K562 (cell line): ENCODE measurements around the gene COL21A1. TPM values are rescaled to one million over a fixed set of nuclear protein-coding genes. Genes with fewer than 3 reads are reported as not detected.

Experiments
- ATAC-seq: fragments of 200-7000 bp; cut with Tn5 transposase; 3 replicates; pipeline ENCODE4 v1.9.1; 2020; ENCODE audit warnings: moderate library complexity
- BruUV-seq: library from RNA; stranded (reverse); fragments of 400-500 nt; replicated peaks from 2 replicates; lab custom pipeline; 2021; lab: Mats Ljungman, UMichigan
- CTCF ChIA-PET: fragments of 300-600 bp; formaldehyde crosslinking; extraction: SDS; loops from one replicate; lab custom pipeline; 2021; ENCODE audit warnings: low intra/inter-chr PET ratio; lab: Yijun Ruan, JAX
- POLR2A ChIA-PET: fragments of 300-600, 350-650 bp; sonication (Branson Sonifier 250); formaldehyde crosslinking; extraction: SDS; loops from one replicate; lab custom pipeline; 2021; ENCODE audit warnings: antibody characterized with exemption, inconsistent platforms; lab: Yijun Ruan, JAX
- DNase-seq, 4 experiments: peaks; one replicate each; pipeline versions ENCODE4 v3.0.0 to v3.0.0-alpha.2; 2011 to 2018; ENCODE audit warnings: low spot score in 3 of 4, mixed read lengths in 3 of 4; ENCODE audit errors: extremely low read depth in 1 of 4
- FAIRE-seq: peaks from 2 replicates; lab custom pipeline; 2011; peaks lifted over from hg19 to GRCh38; lab: Jason Lieb, UNC
- H2AFZ ChIP-seq: 2 replicates; pipeline ENCODE4 v1.6.0; 2011; ENCODE audit warnings: low read depth, low read length, control low read depth, inconsistent platforms
- H3K27ac ChIP-seq: fragments of 200-600 bp; 3 replicates; pipeline ENCODE4 v1.8.0; 2011; ENCODE audit warnings: low read depth, mild to moderate bottlenecking, control low read depth, inconsistent platforms, low read length, moderate library complexity, mixed read lengths; ENCODE audit errors: extremely low read depth
- H3K27me3 ChIP-seq, 2 experiments: fragments of 300-600 bp in 1 of 2; 2 replicates in 1 of 2; 3 replicates in 1 of 2; pipeline versions ENCODE4 v1.6.0 to v1.8.0; 2011; ENCODE audit warnings: inconsistent platforms in 2 of 2, low read length in 2 of 2, mild to moderate bottlenecking in 1 of 2, mixed read lengths in 1 of 2, moderate library complexity in 1 of 2; ENCODE audit not compliant: control insufficient read depth in 2 of 2, insufficient read depth in 2 of 2
- H3K36me3 ChIP-seq: fragments of 300-600 bp; 3 replicates; pipeline ENCODE4 v1.8.0; 2011; ENCODE audit warnings: mild to moderate bottlenecking, low read length, inconsistent platforms; ENCODE audit not compliant: control insufficient read depth, insufficient read depth
- H3K4me1 ChIP-seq, 2 experiments: fragments of 200-600 bp in 1 of 2; replicated peaks in 1 of 2; 2 replicates in 1 of 2; 3 replicates in 1 of 2; pipeline versions ENCODE4 v1.5.1 to v1.8.0; 2011; ENCODE audit warnings: inconsistent platforms in 2 of 2, low read length in 2 of 2, mild to moderate bottlenecking in 1 of 2, mixed read lengths in 1 of 2, moderate library complexity in 1 of 2; ENCODE audit not compliant: control insufficient read depth in 2 of 2, insufficient read depth in 2 of 2
- H3K4me2 ChIP-seq: 2 replicates; pipeline ENCODE4 v1.6.1; 2011; ENCODE audit warnings: low read length, control low read depth, inconsistent platforms, mixed read lengths; ENCODE audit not compliant: insufficient read depth
- H3K4me3 ChIP-seq: fragments of 200-600 bp; sonication (generic), shearing (Covaris generic); 2 replicates; pipeline ENCODE4 v1.5.1; 2016; ENCODE audit warnings: control low read depth, inconsistent platforms
- H3K79me2 ChIP-seq: fragments of 200-600 bp; 3 replicates; pipeline ENCODE4 v1.8.0; 2011; ENCODE audit warnings: low read length, inconsistent platforms; ENCODE audit not compliant: control insufficient read depth, insufficient read depth
- H3K9ac ChIP-seq, 2 experiments: 2 replicates each; pipeline versions ENCODE4 v1.6.0 to v1.6.1; 2011; ENCODE audit warnings: low read depth in 2 of 2, low read length in 2 of 2, control low read depth in 1 of 2, inconsistent platforms in 1 of 2, mild to moderate bottlenecking in 1 of 2, mixed read lengths in 1 of 2; ENCODE audit not compliant: insufficient read depth in 1 of 2
- H3K9me1 ChIP-seq: one replicate; pipeline ENCODE4 v1.6.0; 2011; ENCODE audit warnings: inconsistent platforms, mild to moderate bottlenecking, low read length, moderate library complexity; ENCODE audit not compliant: control insufficient read depth, insufficient read depth
- H3K9me3 ChIP-seq: replicated peaks from 2 replicates; pipeline ENCODE4 v1.5.1; 2011; ENCODE audit warnings: low read depth, low read length, inconsistent platforms; ENCODE audit not compliant: control insufficient read depth, insufficient read depth
- H4K20me1 ChIP-seq: replicated peaks from 2 replicates; pipeline ENCODE4 v1.6.1; 2011; ENCODE audit warnings: low read length, inconsistent platforms, mixed read lengths; ENCODE audit not compliant: control insufficient read depth, insufficient read depth
- EHMT2 ChIP-seq: fragments of 450-650 bp; IDR thresholded peaks from 2 replicates; pipeline ENCODE4 v1.6.1; 2018; ENCODE audit warnings: antibody characterized with exemption
- FOXK2 ChIP-seq, 2 experiments: fragments of 450-650 bp; IDR thresholded peaks in 1 of 2; conservative IDR thresholded peaks in 1 of 2; 2 replicates each; pipeline ENCODE4 v1.6.1; 2016; ENCODE audit warnings: low read depth in 2 of 2, mild to moderate bottlenecking in 1 of 2
- RBM17 ChIP-seq: fragments of 200-400 bp; formaldehyde crosslinking; IDR thresholded peaks from 2 replicates; pipeline ENCODE4 v1.6.1; 2017; ENCODE audit warnings: low read depth, mild to moderate bottlenecking, low read length, borderline replicate concordance
- ZNF431 ChIP-seq: sonication (generic); formaldehyde crosslinking; IDR thresholded peaks from 2 replicates; pipeline ENCODE4 v1.8.0; 2022; ENCODE audit warnings: mild to moderate bottlenecking, missing genetic modification reagents
- ZNF583 ChIP-seq: fragments of 250-450 bp; sonication (Bioruptor Pico); IDR thresholded peaks from 2 replicates; pipeline ENCODE4 v1.4.0; 2020
- ZNF707 ChIP-seq: fragments of 250-450 bp; sonication (Bioruptor Pico); conservative IDR thresholded peaks from 2 replicates; pipeline ENCODE4 v1.8.0; 2022; ENCODE audit warnings: inconsistent platforms, mild to moderate bottlenecking, moderate library complexity
- ZNF778 ChIP-seq: fragments of 450-650 bp; formaldehyde crosslinking; IDR thresholded peaks from 2 replicates; pipeline ENCODE4 v1.4.0; 2020; ENCODE audit warnings: mild to moderate bottlenecking, moderate library complexity
- in situ Hi-C: fragments of 300-500 bp; cut with MboI; formaldehyde crosslinking; loops from 4 replicates; pipeline ENCODE4 v1.15.0; 2018; ENCODE audit warnings: inconsistent platforms, mixed read lengths
- intact Hi-C: fragments of 100-400 bp; cut with micrococcal nuclease; formaldehyde crosslinking; loops from 2 replicates; pipeline ENCODE4 v1.14.2; 2022
- polyA plus RNA-seq, 8 experiments: library from polyadenylated mRNA; depleted of rRNA in 4 of 8; stranded (reverse) in 5 of 8; unstranded in 3 of 8; fragments of >200 nt; fragmentation: Nextera tagmentation in 2 of 8; fragmentation: Illumina TruSeq in 1 of 8; extraction: Ambion mirVana in 2 of 8; extraction: Trizol in 1 of 8; gene quantifications; 2 replicates each; pipeline versions ENCODE4 v1.2.1 to v1.2.3, GENCODE V29; 2011 to 2014; ENCODE audit warnings: inconsistent platforms in 1 of 8, missing spikeins in 1 of 8
- total RNA-seq, 7 experiments: library from RNA; depleted of rRNA in 6 of 7; stranded (reverse); fragments of >200 nt in 6 of 7; fragmentation: Illumina TruSeq in 2 of 7; extraction: Trizol in 2 of 7; gene quantifications; 2 replicates each; pipeline versions ENCODE4 v1.2.1 to v1.2.3, GENCODE V29; 2011 to 2021; ENCODE audit warnings: low replicate concordance in 1 of 7
- TF ChIP-seq, protein P1 (sequence below): sonication (generic); formaldehyde crosslinking; IDR thresholded peaks from 2 replicates; pipeline ENCODE4 v1.8.0; 2023; ENCODE audit warnings: mild to moderate bottlenecking, missing genetic modification reagents
- TF ChIP-seq, protein P2 (sequence below): sonication (generic); formaldehyde crosslinking; IDR thresholded peaks from 2 replicates; pipeline ENCODE4 v1.8.0; 2022; ENCODE audit warnings: mild to moderate bottlenecking, missing genetic modification reagents, borderline replicate concordance
- TF ChIP-seq, protein P3 (sequence below): fragments of 450-650 bp; conservative IDR thresholded peaks from 2 replicates; pipeline ENCODE4 v1.6.1; 2016; ENCODE audit warnings: missing genetic modification characterization, low read depth, mild to moderate bottlenecking, control low read depth, missing compliant biosample characterization
- TF ChIP-seq, protein P4 (sequence below): fragments of 250-450 bp; sonication (Bioruptor Pico); IDR thresholded peaks from 2 replicates; pipeline ENCODE4 v1.6.1; 2021; ENCODE audit warnings: mild to moderate bottlenecking
- TF ChIP-seq, protein P5 (sequence below): fragments of 450-650 bp; IDR thresholded peaks from 2 replicates; pipeline ENCODE4 v1.6.1; 2018; ENCODE audit warnings: mild to moderate bottlenecking, low read depth; ENCODE audit not compliant: partially characterized antibody
- TF ChIP-seq, protein P6 (sequence below), 2 experiments: fragments of 250-450 bp in 1 of 2; fragments of 450-650 bp in 1 of 2; sonication (Bioruptor Pico) in 1 of 2; IDR thresholded peaks; 2 replicates each; pipeline versions ENCODE4 v1.6.1 to v1.8.0; 2016 to 2021; ENCODE audit warnings: mild to moderate bottlenecking in 2 of 2, moderate library complexity in 2 of 2, missing compliant biosample characterization in 1 of 2, missing genetic modification characterization in 1 of 2

COL21A1 gene
- total and polyA plus RNA-seq, 9 of the 15 experiments (the other 6 are each of a cell fraction or from before 2014, with no cell fraction given), result 0.03 to 0.76 (median 0.25) TPM

DNA sequence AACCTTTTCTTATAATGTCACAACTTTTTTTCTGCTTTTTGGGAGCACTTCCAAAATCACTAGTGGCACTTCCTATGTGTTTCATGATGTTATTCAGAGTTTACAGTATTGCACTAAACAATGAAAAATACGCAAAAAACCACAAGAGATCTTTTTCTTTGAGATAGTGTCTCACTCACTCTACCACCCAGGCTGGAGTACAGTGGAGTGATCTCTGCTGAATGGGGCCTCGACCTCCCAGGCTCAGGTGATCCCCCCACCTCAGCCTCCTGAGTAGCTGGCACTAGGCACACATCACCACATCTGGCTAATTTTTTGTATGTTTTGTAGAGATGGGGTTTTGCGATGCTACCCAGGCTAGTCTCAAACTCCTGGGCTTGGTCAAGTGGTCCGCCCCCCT lies 158.7 kb downstream of the COL21A1 start (continued):
- TF ChIP-seq, protein P1, sequence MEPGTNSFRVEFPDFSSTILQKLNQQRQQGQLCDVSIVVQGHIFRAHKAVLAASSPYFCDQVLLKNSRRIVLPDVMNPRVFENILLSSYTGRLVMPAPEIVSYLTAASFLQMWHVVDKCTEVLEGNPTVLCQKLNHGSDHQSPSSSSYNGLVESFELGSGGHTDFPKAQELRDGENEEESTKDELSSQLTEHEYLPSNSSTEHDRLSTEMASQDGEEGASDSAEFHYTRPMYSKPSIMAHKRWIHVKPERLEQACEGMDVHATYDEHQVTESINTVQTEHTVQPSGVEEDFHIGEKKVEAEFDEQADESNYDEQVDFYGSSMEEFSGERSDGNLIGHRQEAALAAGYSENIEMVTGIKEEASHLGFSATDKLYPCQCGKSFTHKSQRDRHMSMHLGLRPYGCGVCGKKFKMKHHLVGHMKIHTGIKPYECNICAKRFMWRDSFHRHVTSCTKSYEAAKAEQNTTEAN (CRISPR knock-in tag), result no peak
- TF ChIP-seq, protein P2, sequence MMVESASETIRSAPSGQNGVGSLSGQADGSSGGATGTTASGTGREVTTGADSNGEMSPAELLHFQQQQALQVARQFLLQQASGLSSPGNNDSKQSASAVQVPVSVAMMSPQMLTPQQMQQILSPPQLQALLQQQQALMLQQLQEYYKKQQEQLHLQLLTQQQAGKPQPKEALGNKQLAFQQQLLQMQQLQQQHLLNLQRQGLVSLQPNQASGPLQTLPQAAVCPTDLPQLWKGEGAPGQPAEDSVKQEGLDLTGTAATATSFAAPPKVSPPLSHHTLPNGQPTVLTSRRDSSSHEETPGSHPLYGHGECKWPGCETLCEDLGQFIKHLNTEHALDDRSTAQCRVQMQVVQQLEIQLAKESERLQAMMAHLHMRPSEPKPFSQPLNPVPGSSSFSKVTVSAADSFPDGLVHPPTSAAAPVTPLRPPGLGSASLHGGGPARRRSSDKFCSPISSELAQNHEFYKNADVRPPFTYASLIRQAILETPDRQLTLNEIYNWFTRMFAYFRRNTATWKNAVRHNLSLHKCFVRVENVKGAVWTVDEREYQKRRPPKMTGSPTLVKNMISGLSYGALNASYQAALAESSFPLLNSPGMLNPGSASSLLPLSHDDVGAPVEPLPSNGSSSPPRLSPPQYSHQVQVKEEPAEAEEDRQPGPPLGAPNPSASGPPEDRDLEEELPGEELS (CRISPR knock-in tag), result no peak
- TF ChIP-seq, all 486 proteins: peak for 0

DNA sequence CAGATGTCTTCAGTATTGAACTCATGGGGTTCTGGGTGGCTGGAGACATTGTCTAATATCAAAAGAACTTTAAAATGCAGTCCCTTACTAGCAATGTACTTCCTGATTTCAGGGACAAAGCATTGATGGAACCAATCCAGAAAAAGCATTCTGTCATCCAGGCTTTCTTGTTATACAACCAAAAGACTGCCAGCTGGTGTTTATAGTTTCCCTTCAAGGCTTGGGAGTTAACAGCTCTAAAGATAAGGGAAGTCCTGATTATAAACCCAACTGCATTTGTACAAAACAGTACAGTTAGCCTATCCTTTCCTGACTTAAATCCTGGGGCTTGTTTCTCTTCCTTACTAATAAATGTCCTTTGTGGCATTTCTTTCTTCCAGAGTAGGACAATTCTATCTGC lies 160.0 kb downstream of the COL21A1 start:
- in situ Hi-C loops, result no loop called here
- no peak for ATAC-seq
- no peaks in the 10 kb centered on the region for H3K9me1 ChIP-seq
- intact Hi-C loops, result no loop called here
- H3K36me3 ChIP-seq, result no peaks in the 10 kb centered on the region
- no peak overlapping the region for H3K9ac ChIP-seq
- no peak overlapping the region for H2AFZ ChIP-seq
- DNase-seq, result no peak
- H3K9me3 ChIP-seq, result no peaks in the 10 kb centered on the region
- H3K4me1 ChIP-seq, result no peaks in the 10 kb centered on the region
- H3K4me3 ChIP-seq, result no peak overlapping the region
- no TSS peak for BruUV-seq
- no peaks in the 10 kb centered on the region for H3K27me3 ChIP-seq
- H3K4me2 ChIP-seq, result no peak overlapping the region
- no peak overlapping the region for H3K27ac ChIP-seq
- ChIA-PET CTCF (no interaction called here), POLR2A (no interaction called here)
- no peaks in the 10 kb centered on the region for H4K20me1 ChIP-seq
- no peaks in the 10 kb centered on the region for H3K79me2 ChIP-seq
- no peak for FAIRE-seq
- no peak for TF ChIP-seq ZNF583 (CRISPR knock-in tag)
- no peak for TF ChIP-seq RBM17
- TF ChIP-seq, protein P3, sequence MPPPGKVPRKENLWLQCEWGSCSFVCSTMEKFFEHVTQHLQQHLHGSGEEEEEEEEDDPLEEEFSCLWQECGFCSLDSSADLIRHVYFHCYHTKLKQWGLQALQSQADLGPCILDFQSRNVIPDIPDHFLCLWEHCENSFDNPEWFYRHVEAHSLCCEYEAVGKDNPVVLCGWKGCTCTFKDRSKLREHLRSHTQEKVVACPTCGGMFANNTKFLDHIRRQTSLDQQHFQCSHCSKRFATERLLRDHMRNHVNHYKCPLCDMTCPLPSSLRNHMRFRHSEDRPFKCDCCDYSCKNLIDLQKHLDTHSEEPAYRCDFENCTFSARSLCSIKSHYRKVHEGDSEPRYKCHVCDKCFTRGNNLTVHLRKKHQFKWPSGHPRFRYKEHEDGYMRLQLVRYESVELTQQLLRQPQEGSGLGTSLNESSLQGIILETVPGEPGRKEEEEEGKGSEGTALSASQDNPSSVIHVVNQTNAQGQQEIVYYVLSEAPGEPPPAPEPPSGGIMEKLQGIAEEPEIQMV (tag), result no peak
- TF ChIP-seq EHMT2, result no peak
- TF ChIP-seq, protein P4, sequence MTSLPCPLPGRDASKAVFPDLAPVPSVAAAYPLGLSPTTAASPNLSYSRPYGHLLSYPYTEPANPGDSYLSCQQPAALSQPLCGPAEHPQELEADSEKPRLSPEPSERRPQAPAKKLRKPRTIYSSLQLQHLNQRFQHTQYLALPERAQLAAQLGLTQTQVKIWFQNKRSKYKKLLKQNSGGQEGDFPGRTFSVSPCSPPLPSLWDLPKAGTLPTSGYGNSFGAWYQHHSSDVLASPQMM, result no peak
- no peak for TF ChIP-seq ZNF431 (CRISPR knock-in tag)
- TF ChIP-seq FOXK2 (conservative IDR thresholded peaks at IDR 0.05 in 1 of 2, IDR thresholded peaks at IDR 0.05 in 1 of 2; ENCODE audit: low read depth in 2 of 2), result no peak
- TF ChIP-seq ZNF707 (CRISPR knock-in tag), result no peak
- TF ChIP-seq ZNF778, result no peak
- TF ChIP-seq, protein P5, sequence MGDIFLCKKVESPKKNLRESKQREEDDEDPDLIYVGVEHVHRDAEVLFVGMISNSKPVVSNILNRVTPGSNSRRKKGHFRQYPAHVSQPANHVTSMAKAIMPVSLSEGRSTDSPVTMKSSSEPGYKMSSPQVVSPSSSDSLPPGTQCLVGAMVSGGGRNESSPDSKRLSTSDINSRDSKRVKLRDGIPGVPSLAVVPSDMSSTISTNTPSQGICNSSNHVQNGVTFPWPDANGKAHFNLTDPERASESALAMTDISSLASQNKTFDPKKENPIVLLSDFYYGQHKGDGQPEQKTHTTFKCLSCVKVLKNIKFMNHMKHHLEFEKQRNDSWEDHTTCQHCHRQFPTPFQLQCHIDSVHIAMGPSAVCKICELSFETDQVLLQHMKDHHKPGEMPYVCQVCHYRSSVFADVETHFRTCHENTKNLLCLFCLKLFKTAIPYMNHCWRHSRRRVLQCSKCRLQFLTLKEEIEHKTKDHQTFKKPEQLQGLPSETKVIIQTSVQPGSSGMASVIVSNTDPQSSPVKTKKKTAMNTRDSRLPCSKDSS, result no peak
- TF ChIP-seq, protein P6, sequence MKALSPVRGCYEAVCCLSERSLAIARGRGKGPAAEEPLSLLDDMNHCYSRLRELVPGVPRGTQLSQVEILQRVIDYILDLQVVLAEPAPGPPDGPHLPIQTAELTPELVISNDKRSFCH (CRISPR knock-in tag; IDR thresholded peaks at IDR 0.05), result no peak
- TF ChIP-seq, protein P6 (tag; IDR thresholded peaks at IDR 0.05), result no peak
